Measurements from ENCODE around the gene L3MBTL1.

The L3MBTL1 gene

GRCh38 chr20:43590036-43590391 is 82.5 kb downstream of the L3MBTL1 start:
- DNase-seq (ENCODE audit: low spot score), result no peak

GRCh38 chr20:43590392-43591303 is 83.2 kb downstream of the L3MBTL1 start, which contains the start of gene IFT52:
Gene IFT52 (plus strand): TSS chr20:43590937. CDS start chr20:43594699, 3,762 bp downstream.
- peak; percentile 93 for DNase-seq (ENCODE audit: low spot score)
